Measurements from ENCODE around the gene TM9SF1. TPM values are rescaled to one million over a fixed set of nuclear protein-coding genes. Genes with fewer than 3 reads are reported as not detected.
A peak's percentile ranks its signal among the peaks of the same experiment; 100 is the strongest.

The TM9SF1 gene
- total and polyA plus RNA-seq, 2 of the 13 experiments (the other 11 are each of a cell fraction or from before 2014, with no cell fraction given), result 83.2 to 110 TPM

DNA sequence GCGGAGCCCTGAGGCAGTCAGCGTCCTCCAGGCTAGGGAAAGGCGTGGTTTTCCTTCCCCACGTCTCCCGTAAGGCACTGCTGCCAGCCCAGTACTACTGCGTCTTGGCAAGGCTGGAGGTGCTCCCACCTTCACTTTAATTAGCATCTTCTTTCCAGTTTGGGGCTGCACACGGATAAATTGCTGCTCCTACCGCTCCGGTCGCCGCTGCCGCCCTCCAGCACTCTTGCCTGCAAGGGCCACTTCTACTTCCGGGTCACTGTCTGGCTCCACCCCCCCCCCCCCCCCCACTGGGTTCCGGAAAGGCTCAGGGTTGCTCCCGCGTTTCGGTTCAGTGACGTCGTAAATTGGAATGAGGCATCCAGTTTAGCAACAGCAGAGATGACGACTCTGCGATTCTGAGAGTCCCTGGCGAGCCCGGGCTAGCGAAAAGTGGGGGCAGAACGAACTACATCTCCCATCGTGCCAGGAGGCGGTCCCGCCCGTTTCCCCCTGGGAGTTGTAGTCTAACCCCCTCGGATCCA is 36.9 kb upstream of the TM9SF1 start, which contains the start of gene NEDD8 (continued):
- TF ChIP-seq NCOA2 (CRISPR knock-in tag; IDR thresholded peaks at IDR 0.05) (peak; percentile 15), SMAD3 (CRISPR knock-in tag; IDR thresholded peaks at IDR 0.05) (peak; percentile 88), MTF1 (CRISPR knock-in tag; IDR thresholded peaks at IDR 0.05) (no peak), FOXC1 (CRISPR knock-in tag; IDR thresholded peaks at IDR 0.05; ENCODE audit: borderline replicate concordance) (no peak), GPN1 (CRISPR knock-in tag; IDR thresholded peaks at IDR 0.05; ENCODE audit: borderline replicate concordance) (peak; percentile 71; the same call in 1 of the 2 replicates), NR2F6 (IDR thresholded peaks at IDR 0.05) (peak; percentile 42), NR2F6 (CRISPR knock-in tag; IDR thresholded peaks at IDR 0.05) (peak; percentile 64; the same call in 1 of the 2 replicates), RFX1 (IDR thresholded peaks at IDR 0.05) (no peak), MIER3 (CRISPR knock-in tag; IDR thresholded peaks at IDR 0.05; ENCODE audit: borderline replicate concordance) (no peak; the same call in 1 of the 2 replicates), MIXL1 (CRISPR knock-in tag; IDR thresholded peaks at IDR 0.05) (peak; percentile 13; the same call in 1 of the 2 replicates), SIX4 (CRISPR knock-in tag; IDR thresholded peaks at IDR 0.05) (peak; percentile 73), ZNF30 (CRISPR knock-in tag; IDR thresholded peaks at IDR 0.05) (no peak), ZNF329 (CRISPR knock-in tag; IDR thresholded peaks at IDR 0.05; ENCODE audit: low read depth) (no peak; the same call in 1 of the 2 replicates), RFX5 (IDR thresholded peaks at IDR 0.05; ENCODE audit: low read depth, low read length) (no peak), SSRP1 (CRISPR knock-in tag; IDR thresholded peaks at IDR 0.05) (no peak; the same call in 1 of the 2 replicates), BRF2 (CRISPR knock-in tag; IDR thresholded peaks at IDR 0.05) (no peak), ZNF510 (CRISPR knock-in tag; IDR thresholded peaks at IDR 0.05; ENCODE audit: low read depth) (no peak), NCOA5 (CRISPR knock-in tag; IDR thresholded peaks at IDR 0.05) (no peak), ZNF784 (CRISPR knock-in tag; IDR thresholded peaks at IDR 0.05; ENCODE audit: borderline replicate concordance) (peak; percentile 98), RORA (CRISPR knock-in tag; IDR thresholded peaks at IDR 0.05) (no peak), NFE2L1 (CRISPR knock-in tag; IDR thresholded peaks at IDR 0.05; ENCODE audit: borderline replicate concordance) (no peak; the same call in 1 of the 2 replicates), IRF2 (CRISPR knock-in tag; IDR thresholded peaks at IDR 0.05) (peak; percentile 87), TAF15 (IDR thresholded peaks at IDR 0.05; ENCODE audit: low read depth, low read length, poor library complexity, severe bottlenecking) (peak; percentile 91), ZNF644 (CRISPR knock-in tag; IDR thresholded peaks at IDR 0.05; ENCODE audit: low read depth) (no peak), HNRNPL (IDR thresholded peaks at IDR 0.05; ENCODE audit: low read depth, low read length) (0 out of 2 replicates have a peak, but pooled peaks have one; percentile 61), ZNF629 (CRISPR knock-in tag; conservative IDR thresholded peaks at IDR 0.05) (no peak), ZNF788 (CRISPR knock-in tag; IDR thresholded peaks at IDR 0.05; ENCODE audit: borderline replicate concordance) (peak; percentile 100), PHF20 (CRISPR knock-in tag; IDR thresholded peaks at IDR 0.05) (peak; percentile 91), KDM3A (CRISPR knock-in tag; IDR thresholded peaks at IDR 0.05; ENCODE audit: low read depth) (peak; percentile 72)
- TF ChIP-seq, protein P1, sequence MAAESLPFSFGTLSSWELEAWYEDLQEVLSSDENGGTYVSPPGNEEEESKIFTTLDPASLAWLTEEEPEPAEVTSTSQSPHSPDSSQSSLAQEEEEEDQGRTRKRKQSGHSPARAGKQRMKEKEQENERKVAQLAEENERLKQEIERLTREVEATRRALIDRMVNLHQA (CRISPR knock-in tag; IDR thresholded peaks at IDR 0.05), result no peak
- TF ChIP-seq, protein P2, sequence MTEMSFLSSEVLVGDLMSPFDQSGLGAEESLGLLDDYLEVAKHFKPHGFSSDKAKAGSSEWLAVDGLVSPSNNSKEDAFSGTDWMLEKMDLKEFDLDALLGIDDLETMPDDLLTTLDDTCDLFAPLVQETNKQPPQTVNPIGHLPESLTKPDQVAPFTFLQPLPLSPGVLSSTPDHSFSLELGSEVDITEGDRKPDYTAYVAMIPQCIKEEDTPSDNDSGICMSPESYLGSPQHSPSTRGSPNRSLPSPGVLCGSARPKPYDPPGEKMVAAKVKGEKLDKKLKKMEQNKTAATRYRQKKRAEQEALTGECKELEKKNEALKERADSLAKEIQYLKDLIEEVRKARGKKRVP (CRISPR knock-in tag; IDR thresholded peaks at IDR 0.05), result no peak; a peak in 1 of 4 replicates
